Common myeloid progenitor, CD34-positive (primary cell): ENCODE data around the gene PHYHIPL.

Experiments used
- CTCF ChIA-PET: fragments of 350-600 bp; sonication (Branson Sonifier 250); formaldehyde crosslinking; loops from one replicate; lab custom pipeline; 2021; ENCODE audit warnings: antibody characterized with exemption; lab: Charles Lee
- POLR2A ChIA-PET: fragments of 350-600 bp; sonication (Branson Sonifier 250); formaldehyde crosslinking; loops from one replicate; lab custom pipeline; 2021; ENCODE audit warnings: antibody characterized with exemption; lab: Charles Lee
- DNase-seq, 3 donors: peaks; one replicate each; pipeline versions ENCODE4 v3.0.0 to v3.0.0-alpha.2; 2013
- H3K27ac ChIP-seq, 2 experiments: 1 replicate in 1 of 2; 2 replicates in 1 of 2; pipeline ENCODE4 v1.7.0; 2013; ENCODE audit warnings: inconsistent platforms in 2 of 2, low read length in 2 of 2, mild to moderate bottlenecking in 2 of 2, low read depth in 1 of 2, moderate library complexity in 1 of 2; ENCODE audit not compliant: severe bottlenecking in 2 of 2, insufficient read depth in 1 of 2, poor library complexity in 1 of 2
- H3K27me3 ChIP-seq, 5 experiments: replicated peaks in 2 of 5; 1 replicate in 3 of 5; 2 replicates in 2 of 5; pipeline versions ENCODE4 v1.6.1 to v1.7.0; 2013; ENCODE audit warnings: low read length in 4 of 5, mild to moderate bottlenecking in 2 of 5, moderate library complexity in 2 of 5, inconsistent platforms in 1 of 5; ENCODE audit not compliant: insufficient read depth in 5 of 5, control insufficient read depth in 4 of 5
- H3K36me3 ChIP-seq, 4 experiments: 1 replicate in 2 of 4; 2 replicates in 2 of 4; pipeline versions ENCODE4 v1.6.1 to v1.7.0; 2013; ENCODE audit warnings: low read length in 3 of 4, control low read depth in 1 of 4, mild to moderate bottlenecking in 1 of 4; ENCODE audit not compliant: control insufficient read depth in 4 of 4, insufficient read depth in 4 of 4
- H3K4me1 ChIP-seq, 4 experiments: 1 replicate in 3 of 4; 2 replicates in 1 of 4; pipeline versions ENCODE4 v1.6.1 to v1.7.1; 2013; ENCODE audit warnings: low read length in 3 of 4, mild to moderate bottlenecking in 3 of 4, control low read depth in 1 of 4, inconsistent platforms in 1 of 4, moderate library complexity in 1 of 4; ENCODE audit not compliant: control insufficient read depth in 4 of 4, insufficient read depth in 4 of 4; ENCODE audit errors: control extremely low read depth in 1 of 4
- H3K4me3 ChIP-seq, 7 experiments: 1 replicate in 4 of 7; 2 replicates in 3 of 7; pipeline versions ENCODE4 v1.5.1 to v1.7.0; 2013; ENCODE audit warnings: mild to moderate bottlenecking in 7 of 7, low read length in 6 of 7, moderate library complexity in 6 of 7, inconsistent platforms in 2 of 7, low read depth in 2 of 7, control low read depth in 1 of 7; ENCODE audit not compliant: insufficient read depth in 4 of 7, control insufficient read depth in 1 of 7; ENCODE audit errors: extremely low read depth in 1 of 7
- H3K9me3 ChIP-seq, 5 experiments: 1 replicate in 4 of 5; 2 replicates in 1 of 5; pipeline versions ENCODE4 v1.6.1 to v1.7.1; 2013; ENCODE audit warnings: low read length in 4 of 5, mild to moderate bottlenecking in 2 of 5, inconsistent platforms in 1 of 5, low read depth in 1 of 5, moderate library complexity in 1 of 5; ENCODE audit not compliant: control insufficient read depth in 4 of 5, insufficient read depth in 2 of 5; ENCODE audit errors: control extremely low read depth in 1 of 5
- WGBS: methylation state at CpG from one replicate; pipeline ENCODE4 v1.1.5; 2013; ENCODE audit not compliant: insufficient coverage; 5-methylcytosine and 5-hydroxymethylcytosine counted together

Gene PHYHIPL

DNA sequence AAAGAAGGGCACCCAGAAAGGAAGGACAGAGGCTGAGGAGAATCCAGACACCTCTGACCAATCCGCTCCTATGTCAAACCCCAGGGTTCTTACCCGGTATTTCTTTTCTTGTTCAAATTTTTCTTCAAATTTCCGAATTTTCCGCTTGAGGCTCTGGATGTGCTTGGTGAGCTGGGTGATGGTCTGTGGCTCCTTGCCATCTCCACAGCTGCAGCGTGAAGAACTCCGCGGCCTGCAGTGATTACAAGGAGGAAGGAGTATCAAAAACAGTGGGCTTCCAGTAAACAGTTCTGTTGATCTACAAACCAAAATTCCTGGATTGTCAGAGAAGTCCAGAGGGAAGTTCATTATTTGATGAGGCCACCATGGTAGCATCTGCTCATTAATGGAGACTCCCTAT lies 92.0 kb downstream of the PHYHIPL start:
- DNase-seq, result no peak
- H3K27me3 ChIP-seq, result no peaks in the 10 kb centered on the region
- no peak overlapping the region for H3K4me3 ChIP-seq
- peaks cover 15 to 18% (median 16%) of the 10 kb centered on the region in 4 experiments for H3K4me1 ChIP-seq
- ChIA-PET POLR2A (no interaction called here), CTCF (interaction anchor here (1.1 to 1.5 kb wide), 2 partner anchors 9 to 11 kb away, joined by 3 read pairs; no protein-coding TSS in a partner anchor)
- no peaks in the 10 kb centered on the region for H3K36me3 ChIP-seq
- WGBS, result 97% methylated on average over 7 of the region's 7 CpGs
- no peak overlapping the region for H3K27ac ChIP-seq
- no peaks in the 10 kb centered on the region for H3K9me3 ChIP-seq

GRCh38 chr10:59269651-59270050 lies 93.2 kb downstream of the PHYHIPL start:
- H3K36me3 ChIP-seq, result no peaks in the 10 kb centered on the region
- H3K27ac ChIP-seq, result no peak overlapping the region
- no peak for DNase-seq
- H3K4me1 ChIP-seq, result peaks cover 15 to 18% (median 16%) of the 10 kb centered on the region in 4 experiments
- H3K9me3 ChIP-seq, result no peaks in the 10 kb centered on the region
- H3K4me3 ChIP-seq, result no peak overlapping the region
- ChIA-PET POLR2A (no interaction called here), CTCF (no interaction called here)
- no peaks in the 10 kb centered on the region for H3K27me3 ChIP-seq
- WGBS, result 96% methylated on average over 4 of the region's 6 CpGs

DNA sequence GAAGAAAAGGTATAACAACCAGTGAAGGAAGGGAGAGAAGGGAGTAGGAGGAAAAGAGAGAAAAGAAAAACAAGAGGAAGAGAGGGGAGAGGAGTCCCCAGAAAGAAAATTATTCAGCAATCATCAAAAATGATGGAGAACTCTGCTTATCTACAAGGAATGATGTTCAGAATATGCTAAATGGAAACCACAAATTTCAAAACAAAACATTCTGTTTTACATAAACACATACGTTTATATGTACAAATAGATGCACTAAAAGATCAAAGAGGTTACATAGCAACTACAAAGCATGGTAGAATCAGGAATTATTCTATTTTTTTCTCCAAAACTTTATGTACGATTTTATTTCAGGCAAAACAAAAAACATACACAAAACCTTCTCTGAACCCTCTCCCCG lies 94.0 kb downstream of the PHYHIPL start:
- Histone ChIP-seq H3K9me3 (no peaks in the 10 kb centered on the region), H3K4me3 (no peak overlapping the region), H3K27ac (no peak overlapping the region), H3K36me3 (no peaks in the 10 kb centered on the region), H3K4me1 (peaks cover 12 to 15% (median 14%) of the 10 kb centered on the region in 4 experiments), H3K27me3 (no peaks in the 10 kb centered on the region)
- WGBS, result 100% methylated on average over 3 of the region's 3 CpGs
- POLR2A ChIA-PET, result no interaction called here
- DNase-seq, result no peak
- CTCF ChIA-PET, result no interaction called here

- H3K9me3 ChIP-seq, result no peaks in the 10 kb centered on the region
- no peaks in the 10 kb centered on the region for H3K27me3 ChIP-seq
- no peaks in the 10 kb centered on the region for H3K36me3 ChIP-seq
- WGBS, result 100% methylated on average over 2 of the region's 4 CpGs
- peaks cover 6 to 8% (median 8%) of the 10 kb centered on the region in 4 experiments for H3K4me1 ChIP-seq
- DNase-seq, result no peak
- CTCF ChIA-PET, result no interaction called here
- no peak overlapping the region for H3K27ac ChIP-seq
- POLR2A ChIA-PET, result no interaction called here
- no peak overlapping the region for H3K4me3 ChIP-seq
These were observed 94.7 kb downstream of the PHYHIPL start for GRCh38 chr10:59271160-59271559.

GRCh38 chr10:59272061-59272460 lies 95.6 kb downstream of the PHYHIPL start:
- DNase-seq, result no peak
- POLR2A ChIA-PET, result no interaction called here
- no peaks in the 10 kb centered on the region for H3K36me3 ChIP-seq
- CTCF ChIA-PET, result no interaction called here
- H3K27me3 ChIP-seq, result no peaks in the 10 kb centered on the region
- H3K9me3 ChIP-seq, result no peaks in the 10 kb centered on the region
- H3K27ac ChIP-seq, result no peak overlapping the region
- no peak overlapping the region for H3K4me3 ChIP-seq
- peaks cover 0 to under 1% (median 0%) of the 10 kb centered on the region in 4 experiments for H3K4me1 ChIP-seq

GRCh38 chr10:59273445-59273844 lies 97.0 kb downstream of the PHYHIPL start:
- Histone ChIP-seq H3K9me3 (no peaks in the 10 kb centered on the region), H3K27ac (no peak overlapping the region), H3K27me3 (no peaks in the 10 kb centered on the region), H3K4me1 (no peaks in the 10 kb centered on the region), H3K36me3 (no peaks in the 10 kb centered on the region), H3K4me3 (no peak overlapping the region)
- ChIA-PET POLR2A (no interaction called here), CTCF (no interaction called here)
- WGBS, result no CpG with 5 or more reads among the region's 1 CpG
- DNase-seq, result no peak

GRCh38 chr10:59276133-59276532 lies 99.7 kb downstream of the PHYHIPL start:
- Histone ChIP-seq H3K36me3 (no peaks in the 10 kb centered on the region), H3K9me3 (no peaks in the 10 kb centered on the region), H3K4me3 (no peak overlapping the region), H3K27ac (no peak overlapping the region), H3K27me3 (no peaks in the 10 kb centered on the region), H3K4me1 (peaks cover 0 to 4% (median 0%) of the 10 kb centered on the region in 4 experiments)
- CTCF ChIA-PET, result no interaction called here
- no peak for DNase-seq
- POLR2A ChIA-PET, result no interaction called here
